Activated naive CD4-positive, alpha-beta T cell (primary cell): Measurements from ENCODE around the gene AUH.

ENCODE experiments used
- DNase-seq, 4 experiments: peaks; one replicate each; lab custom pipeline; 2025; lab: John Stamatoyannopoulos, UW

AUH gene

DNA sequence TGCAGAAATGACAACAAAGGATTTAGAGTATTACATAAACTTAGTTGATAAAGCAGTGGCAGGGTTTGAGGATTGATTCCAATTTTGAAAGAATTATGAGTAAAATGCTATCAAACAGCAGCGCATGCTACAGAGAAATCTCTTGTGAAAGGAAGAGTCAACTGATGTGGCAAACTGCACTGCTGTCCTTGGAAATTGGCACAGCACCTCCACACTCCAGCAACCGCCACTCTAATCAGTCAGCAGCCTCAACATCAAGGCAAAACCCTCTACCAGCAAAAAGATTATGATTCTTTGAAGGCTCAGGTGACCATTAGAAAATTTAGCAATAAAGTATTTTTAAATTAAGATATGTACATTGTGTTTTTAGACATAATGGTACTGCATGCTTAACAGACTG lies 66.4 kb downstream of the AUH start:
- DNase-seq: no peak

DNA sequence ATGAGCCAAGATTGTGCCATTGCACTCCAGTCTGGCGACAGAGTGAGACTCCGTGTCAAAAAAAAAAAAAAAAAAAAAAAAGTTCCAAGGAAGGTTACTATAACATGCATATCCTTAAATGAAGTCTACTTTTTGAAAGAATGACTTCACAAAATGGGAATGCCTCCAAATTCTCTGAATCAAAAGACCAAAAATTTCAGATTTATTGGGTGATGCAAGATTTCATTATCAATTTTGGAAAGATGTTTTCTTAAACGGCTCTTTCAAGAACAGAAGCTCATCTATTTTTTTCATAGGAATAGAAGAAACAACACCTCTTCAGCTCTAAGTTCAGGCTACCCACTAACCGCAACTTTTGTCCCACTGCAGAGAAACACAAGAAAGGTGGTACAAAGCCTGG lies 69.9 kb downstream of the AUH start:
- no peak for DNase-seq

DNA sequence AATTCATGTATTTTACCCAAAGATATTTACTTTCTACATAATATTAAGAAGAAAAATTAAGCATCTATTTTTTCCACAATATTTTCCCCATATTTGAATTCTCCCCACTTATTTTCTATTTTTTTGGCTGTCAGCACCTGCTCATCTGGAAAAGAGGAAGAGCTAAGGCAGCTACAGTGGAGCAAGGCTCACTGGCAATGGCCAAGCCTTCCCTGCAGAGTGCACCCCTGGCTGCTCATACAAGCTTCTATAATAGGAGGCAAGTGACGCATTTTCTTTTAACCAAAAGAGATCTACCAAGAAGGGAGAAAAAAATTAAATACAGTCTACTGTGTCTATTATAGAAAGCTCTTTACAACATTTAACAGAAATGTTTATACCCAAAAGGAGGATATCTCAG lies 72.5 kb downstream of the AUH start:
- no peak for DNase-seq

DNA sequence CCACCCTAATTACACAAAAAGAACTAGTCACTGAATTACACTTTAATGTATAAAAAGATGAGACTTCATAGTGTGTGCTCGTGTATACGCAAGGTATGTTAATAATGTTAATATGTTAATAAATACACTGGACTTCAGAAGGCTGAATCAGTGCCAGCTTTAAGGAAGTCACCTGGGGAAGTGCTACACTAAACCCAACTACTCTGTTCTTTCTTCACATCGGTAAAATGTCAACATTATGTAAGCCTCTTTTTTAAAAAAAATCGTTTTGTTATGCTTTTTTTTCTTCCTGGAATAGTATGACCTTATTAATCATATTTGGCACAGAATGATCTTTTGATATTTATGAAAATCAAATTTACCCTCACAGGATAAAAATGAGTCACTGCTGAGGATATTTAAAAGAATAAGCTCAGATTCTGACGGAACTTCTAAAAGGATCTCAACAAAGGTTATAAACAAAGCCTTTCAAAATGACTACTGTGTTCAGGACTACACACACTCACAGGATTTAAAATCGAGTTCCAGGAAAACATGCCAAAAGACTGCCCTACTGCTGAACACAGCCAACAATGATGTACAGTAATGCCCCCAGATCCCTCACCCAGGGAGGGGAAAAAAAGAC lies 75.9 kb downstream of the AUH start:
- no peak for DNase-seq

DNA sequence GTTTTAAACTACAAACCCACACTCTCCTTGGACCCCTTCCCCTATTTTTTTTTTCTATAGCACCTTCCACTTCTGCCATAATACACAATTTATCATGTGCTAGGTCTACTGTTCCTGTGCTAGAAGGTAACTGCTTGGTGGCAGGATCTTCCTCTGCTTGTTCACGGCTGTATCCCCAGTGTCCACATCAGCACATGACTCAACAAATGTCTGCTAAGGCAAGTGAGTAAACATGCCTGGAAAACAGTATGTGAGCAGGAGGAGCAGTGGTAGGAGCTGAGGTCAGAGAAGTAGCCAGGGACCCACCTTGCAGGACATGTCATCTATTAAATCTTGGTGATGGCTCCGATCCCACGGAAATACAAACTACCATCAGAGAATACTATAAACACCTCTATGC lies 79.4 kb downstream of the AUH start:
- DNase-seq: no peak

DNA sequence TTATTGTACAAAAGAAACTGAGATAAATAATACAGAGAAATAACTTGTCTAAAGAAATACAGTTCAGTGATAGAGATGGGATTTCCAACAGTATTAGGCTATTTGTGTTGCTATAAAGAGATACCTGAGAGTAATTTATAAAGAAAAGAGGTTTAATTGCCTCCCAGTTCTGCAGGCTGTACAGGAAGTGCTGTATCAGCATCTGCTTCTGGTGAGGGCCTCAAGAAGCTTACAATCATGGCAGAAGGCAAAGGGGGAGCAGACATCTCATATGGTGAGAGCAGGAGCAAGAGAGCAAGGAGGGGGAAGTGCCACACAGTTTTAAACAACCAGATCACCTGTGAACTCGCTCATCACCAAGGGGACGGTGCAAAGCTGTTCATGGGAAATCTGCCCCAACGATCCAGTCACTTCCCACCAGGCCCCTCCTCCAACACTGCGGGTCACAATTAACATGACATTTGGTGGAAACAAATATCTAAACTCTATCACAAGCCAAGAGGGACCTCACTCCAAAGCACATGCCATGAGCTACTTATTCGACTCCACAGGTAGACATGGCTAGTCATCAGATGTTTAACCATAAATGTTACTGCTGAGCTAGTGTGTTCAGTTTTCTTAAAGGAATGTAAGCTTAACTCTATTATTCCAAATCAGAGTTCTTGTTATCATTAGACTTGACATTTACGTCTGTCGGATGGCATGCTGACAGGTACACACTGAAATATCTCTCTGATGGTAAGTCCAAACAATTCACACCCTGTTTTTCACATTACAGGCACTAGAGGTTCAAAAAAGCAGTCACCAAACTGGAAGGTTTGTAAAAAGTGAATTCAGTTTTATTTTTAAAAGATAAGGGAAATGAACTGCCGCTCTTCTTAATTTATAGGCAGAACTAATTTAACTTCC lies 82.2 kb downstream of the AUH start:
- no peak for DNase-seq

DNA sequence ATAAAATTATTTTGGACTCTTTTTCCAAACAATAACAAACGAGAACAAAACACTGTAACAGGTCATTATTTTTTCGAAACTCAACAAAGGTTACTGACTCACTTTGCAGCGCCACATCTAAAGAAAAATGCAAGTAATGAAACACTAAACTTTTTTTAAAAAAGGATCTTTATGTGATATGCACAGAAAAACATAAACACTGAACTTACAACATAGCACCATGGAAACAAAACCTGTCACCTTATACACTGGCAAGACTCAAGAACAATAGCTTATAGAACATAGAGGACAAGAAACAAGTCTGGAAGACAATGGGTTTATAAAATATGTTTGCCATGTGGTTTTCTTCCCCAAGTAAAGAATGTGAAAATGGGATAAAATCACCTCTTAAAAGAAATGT lies 85.2 kb downstream of the AUH start:
- no peak for DNase-seq

DNA sequence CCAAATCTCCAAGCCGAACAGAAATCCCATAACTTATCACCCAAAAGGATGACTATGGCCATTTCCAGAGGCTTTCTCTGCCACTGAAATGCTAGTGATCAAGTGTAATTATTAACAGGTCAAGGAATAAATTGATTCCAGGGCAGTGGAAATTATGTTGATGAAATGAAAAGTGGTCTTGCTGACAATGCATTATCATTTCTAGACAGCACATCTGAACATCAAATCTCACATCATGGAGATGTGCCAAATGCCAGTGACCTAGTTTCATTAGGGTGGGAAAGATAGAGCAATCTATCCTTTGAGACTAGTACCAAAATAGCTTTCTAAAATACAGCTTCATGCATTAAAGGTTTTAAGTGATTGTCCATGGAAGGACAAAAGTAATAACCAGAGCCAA lies 86.1 kb downstream of the AUH start:
- no peak for DNase-seq

DNA sequence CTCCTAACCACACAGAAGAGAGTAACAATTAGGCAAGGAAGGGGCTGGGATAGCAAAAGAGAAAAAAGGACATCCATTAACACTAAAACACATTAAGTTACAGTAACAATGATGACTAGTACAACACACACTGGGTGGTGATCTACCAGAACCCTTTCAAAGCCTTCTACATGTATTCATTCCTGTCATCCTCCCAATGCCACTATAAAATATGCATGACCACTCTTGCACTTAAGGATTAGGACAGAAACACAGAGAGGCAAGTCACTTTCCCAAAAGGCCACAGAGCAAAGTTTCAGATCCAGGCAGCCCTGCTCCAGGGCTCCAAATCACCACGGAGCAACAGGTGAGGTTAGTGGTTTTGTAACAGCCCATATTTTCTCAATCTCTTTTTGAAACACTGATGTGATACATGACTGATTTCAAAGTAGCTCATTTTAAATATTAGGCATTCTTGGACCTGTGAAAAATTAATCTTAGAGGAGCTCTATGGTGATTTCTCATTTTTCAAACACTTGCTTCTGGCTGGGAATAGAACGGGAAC lies 86.7 kb downstream of the AUH start:
- DNase-seq: no peak

DNA sequence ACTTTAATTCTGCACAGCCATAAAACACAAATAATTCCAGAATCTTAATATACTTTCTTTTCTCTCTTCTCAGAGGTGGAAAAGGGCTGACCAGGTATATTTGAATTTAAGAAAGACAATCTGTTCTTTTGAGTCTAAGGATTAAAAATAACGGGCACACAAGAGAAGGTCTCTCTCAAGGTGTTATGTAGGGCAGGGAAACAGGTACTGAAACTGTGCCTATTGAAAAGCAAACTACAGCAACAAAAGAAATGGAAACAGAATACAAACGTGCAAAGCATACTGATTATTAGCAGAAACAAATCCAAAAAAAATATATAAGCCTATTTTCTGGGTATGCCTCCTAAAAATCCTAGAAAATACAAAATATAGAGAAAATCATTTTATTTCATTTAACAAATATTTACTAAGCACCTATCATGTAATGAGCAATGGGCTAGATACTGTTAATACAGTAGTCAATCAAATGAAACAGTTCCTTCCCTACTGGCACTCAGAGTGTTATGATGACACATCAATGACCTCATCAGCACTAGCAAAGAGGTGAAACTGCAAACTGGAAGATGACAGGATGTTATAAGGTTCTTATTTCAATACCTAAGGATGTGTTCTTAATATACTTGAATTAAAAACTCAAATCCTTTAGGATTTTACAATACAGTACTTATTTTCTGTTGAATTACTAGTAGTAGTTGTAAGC lies 87.7 kb downstream of the AUH start:
- no peak for DNase-seq

DNA sequence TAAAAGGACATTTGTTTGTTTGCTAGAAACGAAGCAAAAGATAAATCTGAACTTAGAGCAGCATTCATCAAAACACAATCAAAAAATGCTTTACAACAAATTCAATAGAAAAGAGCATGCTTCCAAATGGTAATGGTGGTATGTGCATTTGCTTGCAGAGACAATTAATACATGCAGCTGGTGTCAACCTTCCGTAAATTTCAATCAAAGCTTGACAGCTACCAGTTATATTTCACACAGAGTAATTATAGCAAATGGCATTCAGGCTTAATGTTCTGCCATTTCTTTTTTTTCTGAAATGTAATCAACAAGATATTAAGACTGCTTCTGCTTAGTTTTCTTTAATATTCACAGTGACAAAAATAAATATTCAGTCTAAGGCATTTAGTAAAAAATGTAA lies 90.6 kb downstream of the AUH start:
- no peak for DNase-seq

DNA sequence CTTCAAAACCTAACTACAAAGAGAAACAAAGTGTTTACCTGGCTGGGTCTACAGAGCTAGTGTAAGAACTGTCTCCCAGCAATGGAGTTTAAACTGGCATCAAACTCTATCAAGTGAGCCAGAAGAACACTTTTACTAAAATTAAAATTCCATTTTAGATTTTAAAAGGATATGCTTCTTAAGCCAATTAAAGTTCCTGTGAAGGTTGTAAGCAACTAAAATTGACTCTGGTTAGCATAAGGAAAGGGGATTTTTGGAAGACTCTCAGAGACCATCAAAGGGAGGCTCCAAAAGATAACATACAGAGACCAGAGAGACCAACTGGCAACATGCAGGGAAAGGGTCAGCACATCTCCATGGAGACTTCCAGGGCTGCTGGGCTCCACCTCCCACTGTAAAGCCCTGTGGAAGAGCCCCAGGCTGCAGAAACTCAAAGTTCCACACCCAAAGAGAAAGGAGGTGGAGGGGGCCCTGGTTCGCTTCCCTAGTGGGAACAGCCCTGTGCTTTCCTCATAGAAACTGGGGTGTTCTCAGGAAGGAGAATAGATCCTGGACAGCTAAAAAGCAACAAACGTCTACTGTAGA lies 91.7 kb downstream of the AUH start:
- no peak for DNase-seq

DNA sequence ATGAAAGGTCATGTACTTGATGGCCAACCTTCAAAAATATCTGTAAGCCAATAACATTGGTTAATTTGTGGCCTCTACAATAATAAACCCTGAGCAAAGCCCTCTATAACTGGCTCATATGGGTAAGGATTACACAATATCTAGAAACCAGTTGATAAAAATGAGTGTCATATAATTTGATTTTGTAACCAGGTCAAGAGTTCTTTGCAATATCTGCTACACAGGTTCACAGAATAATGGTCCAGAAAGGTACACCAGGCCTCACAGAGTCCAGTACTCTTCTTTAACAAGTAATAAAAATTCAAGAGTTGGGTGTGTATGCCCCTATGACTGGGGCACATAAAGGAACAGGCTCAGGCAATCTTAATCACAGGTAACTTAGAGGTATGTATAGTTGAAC lies 95.3 kb downstream of the AUH start:
- no peak for DNase-seq

DNA sequence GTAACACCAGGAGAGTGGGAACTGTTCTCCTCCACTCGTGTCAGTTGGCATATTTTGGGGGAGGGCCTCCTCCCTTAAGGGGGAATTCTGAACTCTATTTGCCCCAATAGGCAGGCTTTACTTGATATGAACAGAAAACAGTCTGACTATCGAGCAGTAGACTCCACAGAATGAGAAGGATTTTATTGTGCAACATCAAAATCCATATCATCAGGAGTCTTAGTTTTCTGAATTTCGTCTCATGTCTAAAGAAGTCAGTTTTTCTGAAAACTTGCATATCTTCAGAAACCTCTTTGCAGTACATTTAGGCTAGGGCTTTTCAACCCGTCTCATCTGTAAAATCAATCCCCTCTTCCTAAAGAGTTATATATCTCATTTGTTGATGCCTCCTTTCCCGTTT lies 96.2 kb downstream of the AUH start:
- DNase-seq: no peak

DNA sequence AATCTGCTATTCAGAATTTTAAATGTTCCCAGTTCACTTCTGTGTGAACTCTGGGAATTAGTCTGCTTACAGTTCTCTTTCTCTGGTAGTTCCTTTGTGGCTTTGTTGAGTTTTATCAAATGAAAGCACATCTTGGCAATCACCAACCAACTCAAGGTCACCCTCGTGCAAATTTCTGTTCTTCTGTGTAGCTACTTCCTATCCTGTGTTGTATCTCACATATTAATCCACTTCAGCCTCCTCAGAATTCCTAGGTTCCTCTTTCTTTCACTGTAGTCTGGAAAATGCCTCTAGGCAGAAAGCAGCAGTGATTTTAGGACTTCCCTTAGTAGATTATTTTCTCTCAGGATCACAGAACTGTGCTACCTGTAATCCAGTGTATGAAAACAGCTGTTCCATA lies 100.3 kb downstream of the AUH start:
- DNase-seq: no peak

DNA sequence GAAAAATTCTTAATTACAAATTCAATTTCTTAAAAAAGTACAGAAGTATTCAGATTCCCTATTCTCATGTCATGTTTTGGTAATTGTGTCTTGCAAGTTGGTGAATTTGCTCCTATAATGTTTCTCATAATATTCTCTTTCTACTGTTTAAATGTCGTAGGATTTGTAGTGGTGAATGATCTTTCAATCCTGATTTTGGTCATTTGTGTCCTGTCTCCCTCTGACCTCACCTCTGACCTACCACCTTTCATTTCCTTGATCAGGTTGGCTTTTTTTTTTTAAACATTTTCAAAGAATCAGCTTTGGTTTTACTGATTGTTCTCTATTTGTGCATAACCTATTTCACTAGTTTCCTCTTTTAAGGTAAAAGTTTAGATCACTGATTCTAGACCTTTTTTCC lies 102.6 kb downstream of the AUH start:
- DNase-seq: no peak

DNA sequence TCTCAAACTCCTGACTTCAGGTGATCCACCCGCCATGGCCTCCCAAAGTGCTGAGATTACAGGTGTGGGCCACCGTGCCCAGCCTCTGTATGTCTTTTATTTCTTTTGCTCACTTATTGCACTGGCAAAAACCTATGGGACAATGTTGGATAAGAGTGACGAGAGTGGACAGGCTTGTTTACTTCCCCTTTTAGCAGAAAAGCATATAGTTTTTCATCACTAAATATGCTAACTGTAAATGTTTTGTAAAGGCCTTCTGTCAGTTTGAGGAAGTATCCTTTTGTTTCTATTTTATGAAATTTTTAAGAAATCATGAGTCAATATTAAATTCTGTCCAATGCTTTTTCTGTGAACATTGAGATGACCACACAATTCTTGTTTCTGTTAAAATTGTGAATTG lies 103.3 kb downstream of the AUH start:
- DNase-seq: no peak

DNA sequence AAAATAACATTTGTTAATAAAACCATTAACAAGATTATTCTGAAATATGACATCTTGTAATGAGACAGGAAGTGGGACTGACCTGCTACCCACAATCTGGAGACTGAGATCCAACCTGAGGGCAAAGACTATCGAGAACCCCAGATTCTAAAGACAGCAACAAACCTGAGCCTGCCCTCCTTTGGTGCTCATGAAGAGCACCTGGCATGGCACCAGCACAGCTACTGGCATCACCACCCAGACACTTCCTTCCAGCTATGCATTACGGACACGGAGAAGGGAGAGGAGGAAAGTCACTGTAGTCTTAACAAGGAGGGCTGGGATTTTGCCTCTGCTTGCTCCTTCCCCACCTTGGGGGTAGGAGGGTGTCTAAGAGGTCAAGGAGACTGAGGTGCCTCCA lies 105.5 kb downstream of the AUH start:
- DNase-seq: no peak

DNA sequence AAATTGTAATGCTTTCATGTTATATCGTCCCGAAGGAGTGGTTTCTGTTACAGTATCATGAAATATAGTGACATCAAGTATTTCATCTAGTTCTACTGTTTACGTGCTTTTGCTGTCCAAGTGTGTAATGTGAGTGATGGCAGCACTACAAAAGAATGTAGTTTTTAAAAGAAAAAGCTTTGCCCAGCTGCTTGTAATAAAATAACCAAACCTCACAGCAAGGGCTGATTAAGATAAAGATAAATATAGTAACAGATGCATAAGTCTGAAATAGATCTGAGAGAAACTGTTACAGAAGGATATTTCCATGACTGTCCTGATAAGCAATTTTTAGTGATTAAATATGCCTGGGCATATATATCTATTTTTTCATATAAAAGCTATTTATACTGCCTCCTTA lies 106.4 kb downstream of the AUH start:
- no peak for DNase-seq

DNA sequence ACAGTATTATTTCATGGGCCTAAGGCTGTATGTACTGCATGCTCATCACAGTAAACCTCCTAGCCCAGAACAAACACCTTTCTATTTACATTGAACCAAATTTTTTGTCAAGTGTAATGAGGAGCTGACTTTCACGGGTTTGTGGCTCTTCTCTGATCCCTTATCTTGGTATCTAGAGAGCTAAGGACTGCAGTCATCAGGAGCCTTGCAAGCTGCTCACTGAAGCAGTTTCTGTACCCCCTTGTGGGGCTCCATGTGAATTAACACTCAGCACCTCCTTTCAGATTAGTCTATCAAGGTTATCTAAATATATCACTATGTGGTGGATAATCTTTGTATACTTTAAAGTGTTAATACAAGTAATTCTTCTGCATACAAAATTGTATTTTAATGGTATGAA lies 108.2 kb downstream of the AUH start:
- DNase-seq: no peak

DNA sequence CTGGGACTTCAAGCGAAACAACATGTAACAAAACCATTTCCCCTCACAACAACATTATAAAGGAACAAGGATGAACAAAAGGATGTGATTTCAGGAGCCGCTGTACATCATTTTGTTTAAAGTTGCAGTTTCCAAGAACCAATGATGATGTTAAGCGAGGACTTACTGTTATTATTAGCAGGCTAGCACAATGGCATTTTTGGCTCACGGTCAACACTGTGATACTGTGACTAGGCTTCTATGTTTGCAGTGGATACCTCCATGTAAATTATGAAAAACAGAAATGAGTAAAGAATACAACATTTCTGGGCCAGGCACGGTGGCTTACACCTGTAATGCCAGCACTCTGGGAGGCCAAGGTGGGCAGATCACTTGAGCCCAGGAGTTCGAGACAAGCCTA lies 113.0 kb downstream of the AUH start:
- DNase-seq: no peak

DNA sequence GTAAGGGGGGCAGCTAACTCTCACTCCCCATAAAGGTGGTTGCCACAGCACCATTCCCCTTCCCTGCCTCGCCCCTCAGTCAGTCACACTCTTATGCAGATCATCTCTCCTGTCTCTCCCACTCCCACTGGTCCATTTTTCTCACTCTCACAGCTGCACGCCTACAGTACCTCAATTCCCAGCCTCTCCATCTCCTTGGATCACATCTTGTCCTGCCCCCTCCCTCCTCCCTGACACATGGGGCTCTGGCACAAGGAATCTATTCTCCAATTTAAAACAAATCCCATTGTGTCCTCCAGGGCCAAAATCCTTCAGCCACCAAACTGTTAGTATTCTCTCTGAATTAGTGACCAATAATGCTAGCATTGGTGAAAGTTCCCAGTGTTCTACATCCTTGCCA lies 114.4 kb downstream of the AUH start:
- DNase-seq: no peak

DNA sequence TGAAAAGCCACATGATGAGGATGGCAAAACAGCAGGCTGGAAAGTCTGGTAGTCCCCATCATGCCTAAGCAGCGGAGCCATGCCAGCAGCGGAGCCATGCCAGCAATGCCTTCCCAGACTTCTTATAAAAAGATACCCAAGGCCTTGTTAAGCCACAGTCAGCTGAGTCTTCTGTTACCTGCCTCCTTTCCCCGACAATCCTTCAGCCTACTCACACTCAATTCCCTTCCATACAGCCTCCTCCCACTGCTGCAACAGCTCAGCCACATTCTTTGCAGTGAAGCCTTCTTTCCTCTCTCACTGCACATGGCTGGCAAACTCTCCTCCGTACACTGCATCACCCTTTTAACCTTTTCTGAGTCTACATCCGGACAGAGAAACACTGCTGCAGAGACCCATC lies 114.9 kb downstream of the AUH start:
- DNase-seq: no peak
